Measurements from ENCODE around the gene ROS1.
"Not testable (repeated sequence)": the region's sequence is repeated elsewhere in the genome, so short reads cannot be mapped to it uniquely, and the experiment has no call there.

ROS1 gene

GRCh38 chr6:117375446-117375845, 50.3 kb downstream of the ROS1 start:
- DNase-seq = no peak

GRCh38 chr6:117373211-117373813, 52.4 kb downstream of the ROS1 start:
- no peak for DNase-seq

- DNase-seq = not testable (repeated sequence)
These were observed 53.5 kb downstream of the ROS1 start for GRCh38 chr6:117372289-117372688.

- no peak for DNase-seq
These were observed 54.2 kb downstream of the ROS1 start for GRCh38 chr6:117371492-117371891.

GRCh38 chr6:117359581-117359980, 66.2 kb downstream of the ROS1 start:
- DNase-seq = no peak

GRCh38 chr6:117354671-117355070, 71.1 kb downstream of the ROS1 start:
- no peak for DNase-seq

GRCh38 chr6:117352466-117353081, 73.2 kb downstream of the ROS1 start:
- DNase-seq = no peak

GRCh38 chr6:117351521-117351920, 74.2 kb downstream of the ROS1 start:
- no peak for DNase-seq

- peak; percentile 45 for DNase-seq
These were observed 79.4 kb downstream of the ROS1 start for GRCh38 chr6:117346142-117346930.

GRCh38 chr6:117345292-117345610, 80.5 kb downstream of the ROS1 start:
- DNase-seq = no peak

- DNase-seq = no peak
These were observed 81.1 kb downstream of the ROS1 start for GRCh38 chr6:117344444-117345291.

- DNase-seq = no peak
These were observed 87.2 kb downstream of the ROS1 start for GRCh38 chr6:117338567-117338966.

- DNase-seq = no peak
These were observed 95.8 kb downstream of the ROS1 start for GRCh38 chr6:117329926-117330325.

GRCh38 chr6:117328500-117328899, 97.2 kb downstream of the ROS1 start:
- DNase-seq = no peak

GRCh38 chr6:117328005-117328389, 97.7 kb downstream of the ROS1 start:
- DNase-seq = no peak

GRCh38 chr6:117327149-117328004, 98.4 kb downstream of the ROS1 start:
- DNase-seq = no peak

GRCh38 chr6:117326396-117326795, 99.3 kb downstream of the ROS1 start:
- no peak for DNase-seq

- peak; percentile 8 for DNase-seq
These were observed 108.5 kb downstream of the ROS1 start for GRCh38 chr6:117317261-117317660.

GRCh38 chr6:117311726-117312125, 114.0 kb downstream of the ROS1 start:
- no peak for DNase-seq

GRCh38 chr6:117311310-117311709, 114.4 kb downstream of the ROS1 start:
- DNase-seq = no peak

GRCh38 chr6:117309611-117310010, 116.1 kb downstream of the ROS1 start:
- DNase-seq = no peak

GRCh38 chr6:117309069-117309468, 116.7 kb downstream of the ROS1 start:
- DNase-seq = no peak
